GM18511 (cell line): Measurements from ENCODE around the gene NLRX1.
"Not testable (repeated sequence)": the region's sequence is repeated elsewhere in the genome, so short reads cannot be mapped to it uniquely, and the experiment has no call there.

Experiments
- ATAC-seq: cut with Tn5 transposase; IDR thresholded peaks from one replicate; pipeline ENCODE4 v1.9.1; 2021; ENCODE audit warnings: mild to moderate bottlenecking, moderate library complexity; ENCODE audit not compliant: unreplicated experiment

NLRX1 gene

DNA sequence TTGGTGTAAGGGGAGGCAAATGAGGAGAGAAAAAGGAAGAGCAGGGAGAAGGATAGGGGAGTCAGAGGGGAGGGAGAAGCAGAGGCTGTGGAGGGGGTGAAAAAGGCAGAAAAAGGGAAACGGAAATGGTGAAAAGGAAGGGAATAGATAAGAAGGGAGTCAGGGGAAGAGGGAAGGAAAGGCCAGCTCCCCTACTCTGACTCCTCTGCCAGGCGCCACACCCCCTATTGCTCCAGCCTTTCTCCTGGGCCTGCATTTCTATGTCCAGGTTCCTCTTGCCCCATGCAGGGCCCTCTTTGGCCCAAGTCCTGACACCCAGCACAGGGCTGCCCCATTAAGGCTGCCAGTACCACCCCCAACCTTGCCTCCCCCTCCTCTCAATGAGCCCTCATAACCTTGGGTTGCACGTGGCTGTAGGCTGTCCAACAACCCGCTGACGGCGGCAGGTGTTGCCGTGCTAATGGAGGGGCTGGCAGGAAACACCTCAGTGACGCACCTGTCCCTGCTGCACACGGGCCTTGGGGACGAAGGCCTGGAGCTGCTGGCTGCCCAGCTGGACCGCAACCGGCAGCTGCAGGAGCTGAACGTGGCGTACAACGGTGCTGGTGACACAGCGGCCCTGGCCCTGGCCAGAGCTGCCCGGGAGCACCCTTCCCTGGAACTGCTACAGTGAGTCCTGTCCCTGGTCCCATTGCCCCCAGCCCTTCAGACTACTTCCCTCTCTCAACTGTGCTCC is 13.3 kb downstream of the NLRX1 start:
- no peak for ATAC-seq

GRCh38 chr11:119184399-119184798 is 15.9 kb downstream of the NLRX1 start:
- ATAC-seq: not testable (repeated sequence)

GRCh38 chr11:119185981-119186634 is 17.6 kb downstream of the NLRX1 start:
- no peak for ATAC-seq

DNA sequence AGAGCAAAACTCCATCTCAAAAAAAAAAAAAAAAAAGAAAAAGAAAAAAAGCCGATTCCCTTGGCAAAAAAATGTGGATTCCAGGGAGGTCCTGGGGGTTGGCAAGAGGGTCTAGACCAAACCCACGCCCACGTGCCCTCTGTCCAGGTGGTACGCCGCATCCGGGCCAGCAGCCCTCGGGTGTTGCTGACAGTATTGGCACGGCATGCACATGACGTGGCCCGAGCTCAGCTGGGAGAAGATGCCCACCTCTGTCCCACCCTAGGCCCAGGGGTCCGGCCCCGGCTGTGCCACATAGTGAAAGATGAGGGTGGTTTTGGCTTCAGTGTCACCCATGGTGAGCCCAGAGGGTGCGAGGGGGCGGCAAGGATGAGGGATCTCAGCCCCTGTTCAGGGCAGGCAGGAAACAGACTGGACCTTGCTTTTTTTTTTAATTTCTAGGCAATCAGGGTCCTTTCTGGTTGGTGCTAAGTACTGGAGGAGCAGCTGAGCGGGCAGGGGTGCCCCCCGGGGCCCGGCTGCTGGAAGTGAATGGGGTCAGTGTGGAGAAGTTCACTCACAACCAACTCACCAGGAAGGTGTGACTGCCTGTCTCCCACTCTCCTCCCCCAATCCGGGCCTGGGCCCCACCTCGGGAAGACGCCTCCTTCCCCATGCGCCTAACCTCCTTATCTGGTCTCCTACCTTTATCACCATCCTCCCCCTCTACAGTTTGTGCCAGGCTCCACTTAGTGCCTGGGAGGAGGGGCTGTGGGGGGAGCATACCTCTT is 18.8 kb downstream of the NLRX1 start:
- no peak for ATAC-seq

DNA sequence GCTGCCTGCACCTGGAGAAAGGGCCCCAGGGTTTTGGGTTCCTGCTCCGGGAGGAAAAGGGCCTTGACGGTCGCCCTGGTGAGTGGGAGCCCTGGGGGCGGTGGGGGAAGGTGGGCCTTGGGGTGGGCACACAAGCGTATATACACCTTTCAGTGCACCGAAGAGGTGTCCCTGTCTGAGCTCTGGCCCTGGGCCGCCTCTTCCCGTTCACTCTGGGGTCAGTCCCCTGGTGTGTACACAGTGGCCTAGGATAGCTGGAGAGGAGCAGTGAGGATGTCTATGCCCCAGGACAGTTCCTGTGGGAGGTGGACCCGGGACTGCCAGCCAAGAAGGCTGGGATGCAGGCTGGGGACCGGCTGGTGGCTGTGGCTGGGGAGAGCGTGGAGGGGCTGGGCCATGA is 19.5 kb downstream of the NLRX1 start:
- no peak for ATAC-seq

- no peak for ATAC-seq
Measured at GRCh38 chr11:119188887-119189286, 20.4 kb downstream of the NLRX1 start.

DNA sequence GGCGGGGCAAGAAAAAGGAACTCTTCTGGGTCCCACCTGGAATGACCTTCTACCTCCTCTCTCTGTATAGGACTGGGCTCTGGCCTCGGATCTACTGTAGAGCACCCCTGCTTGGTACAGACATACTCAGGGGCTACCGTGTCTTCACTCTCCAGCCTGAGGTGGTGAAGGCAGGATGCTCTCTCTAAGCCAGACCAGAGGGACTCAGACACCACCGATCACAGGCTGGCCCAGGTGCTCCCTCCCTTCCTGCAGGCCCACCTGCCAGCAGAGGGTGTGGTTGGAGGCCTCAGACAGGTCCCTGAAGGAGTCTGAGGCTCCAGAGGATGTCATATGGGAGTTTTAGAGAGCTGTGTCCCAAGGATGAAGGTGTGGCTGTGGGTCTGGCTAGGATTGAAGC is 20.9 kb downstream of the NLRX1 start:
- ATAC-seq: no peak

DNA sequence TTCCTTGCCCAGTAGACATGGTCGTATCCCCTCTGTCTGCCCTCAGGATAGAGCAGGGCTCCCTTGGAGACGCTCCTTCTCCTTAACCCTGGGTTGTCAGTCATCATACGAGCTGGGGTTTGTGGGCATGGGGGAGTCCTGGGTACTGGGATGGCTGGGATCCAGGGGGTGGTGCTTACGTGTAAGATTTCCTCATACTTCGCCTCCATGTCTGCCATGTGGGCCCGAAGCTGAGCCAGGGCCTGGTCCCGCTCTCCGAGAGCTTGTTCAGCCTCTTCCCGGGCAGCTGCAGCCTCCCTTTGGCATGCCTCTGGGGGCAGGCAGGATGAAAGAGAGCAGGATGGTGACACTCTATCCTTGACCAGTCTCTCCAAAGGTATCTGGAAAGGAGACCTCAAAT is 22.0 kb downstream of the NLRX1 start:
- no peak for ATAC-seq

DNA sequence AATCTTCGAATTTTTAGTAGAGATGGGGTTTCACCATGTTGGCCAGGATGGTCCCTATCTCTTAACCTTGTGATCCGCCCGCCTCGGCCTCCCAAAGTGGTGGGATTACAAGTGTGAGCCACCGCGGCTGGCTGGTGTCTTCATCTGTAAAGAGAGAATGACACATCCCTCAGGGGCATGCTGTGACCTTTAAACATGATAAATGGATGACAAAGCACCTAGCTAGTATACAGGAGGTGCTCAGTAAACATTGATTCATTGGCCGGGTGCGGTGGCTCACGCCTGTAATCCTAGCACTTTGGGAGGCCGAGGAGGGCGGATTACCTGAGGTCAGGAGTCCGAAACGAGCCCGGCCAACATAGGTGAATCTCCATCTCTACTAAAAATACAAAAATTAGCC is 22.7 kb downstream of the NLRX1 start:
- not testable (repeated sequence) for ATAC-seq

DNA sequence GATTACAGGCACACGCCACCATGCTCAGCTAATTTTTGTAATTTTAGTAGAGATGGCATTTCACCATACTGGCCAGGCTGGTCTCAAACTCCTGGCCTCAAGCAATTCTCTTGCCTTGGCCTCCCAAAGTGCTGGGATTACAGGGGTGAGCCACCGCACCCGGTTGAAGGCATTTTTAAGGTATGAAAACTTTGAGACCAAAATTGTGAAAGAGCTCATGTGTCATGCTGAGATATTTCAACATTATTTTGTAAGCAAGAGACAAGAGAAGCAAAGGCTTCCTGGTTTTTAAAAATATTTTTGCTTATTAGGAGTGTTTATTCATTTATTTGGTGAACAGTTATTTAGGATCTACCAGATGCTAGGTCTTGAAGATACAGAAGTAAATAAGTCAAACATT is 23.6 kb downstream of the NLRX1 start:
- ATAC-seq: no peak

GRCh38 chr11:119193001-119193400 is 24.5 kb downstream of the NLRX1 start:
- no peak for ATAC-seq

- no peak for ATAC-seq
Measured at GRCh38 chr11:119193626-119194025, 25.1 kb downstream of the NLRX1 start.

GRCh38 chr11:119194811-119195440 is 26.4 kb downstream of the NLRX1 start:
- no peak for ATAC-seq

GRCh38 chr11:119195680-119196079 is 27.2 kb downstream of the NLRX1 start:
- no peak for ATAC-seq

- no peak for ATAC-seq
Measured at GRCh38 chr11:119196833-119197483, 28.4 kb downstream of the NLRX1 start.

DNA sequence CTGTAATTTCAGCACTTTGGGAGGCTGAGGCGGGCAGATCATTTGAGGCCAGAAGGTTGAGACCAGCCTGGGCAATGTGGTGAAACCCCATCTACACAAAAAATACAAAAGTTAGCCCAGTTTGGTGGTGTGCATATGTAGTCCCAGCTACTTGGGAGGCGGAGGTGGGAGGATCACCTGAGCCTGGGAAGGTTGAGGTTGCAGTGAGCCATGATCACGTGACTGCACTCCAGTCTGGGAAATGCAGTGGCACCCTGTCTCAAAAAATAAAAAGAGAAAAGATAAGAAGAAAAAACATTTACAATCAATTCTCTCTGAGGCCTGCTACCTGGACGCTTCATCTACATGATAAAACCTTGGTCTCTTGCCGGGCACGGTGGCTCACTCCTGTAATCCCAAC is 30.4 kb downstream of the NLRX1 start:
- no peak for ATAC-seq

DNA sequence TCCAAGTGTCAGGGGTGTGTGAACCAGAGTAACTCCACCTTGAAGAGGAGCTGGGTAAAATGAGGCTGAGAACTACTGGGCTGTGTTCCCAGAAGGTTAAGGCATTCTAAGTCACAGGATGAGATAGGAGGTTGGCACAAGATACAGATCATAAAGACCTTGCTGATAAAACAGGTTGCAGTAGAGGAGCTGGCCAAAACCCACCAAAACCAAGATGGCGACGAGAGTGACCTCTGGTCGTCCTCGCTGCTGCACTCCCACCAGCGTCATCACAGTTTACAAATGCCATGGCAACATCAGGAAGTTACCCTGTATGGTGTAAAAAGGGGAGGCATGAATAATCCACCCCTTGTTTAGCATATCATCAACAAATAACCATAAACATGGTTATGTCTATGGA is 32.7 kb downstream of the NLRX1 start:
- ATAC-seq: not testable (repeated sequence)

- no peak for ATAC-seq
Measured at GRCh38 chr11:119202554-119202953, 34.0 kb downstream of the NLRX1 start.

DNA sequence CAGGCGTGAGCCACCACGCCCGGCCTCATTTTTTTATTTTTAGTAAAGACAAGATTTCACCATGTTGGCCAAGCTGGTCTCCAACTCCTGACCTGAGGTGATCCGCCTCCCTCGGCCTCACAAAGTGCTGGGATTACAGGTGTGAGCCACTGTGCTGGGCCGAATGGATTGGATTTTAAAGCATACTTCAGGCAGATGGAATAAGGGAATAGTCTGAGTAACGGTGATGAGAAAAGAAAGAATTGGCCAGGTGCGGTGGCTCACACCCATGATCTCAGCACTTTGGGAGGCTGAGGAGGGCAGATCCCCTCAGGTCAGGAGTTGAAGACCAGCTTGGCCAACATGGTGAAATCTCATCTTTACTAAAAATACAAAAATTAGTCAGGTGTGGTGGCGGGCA is 35.5 kb downstream of the NLRX1 start:
- ATAC-seq: no peak

- ATAC-seq: no peak
Measured at GRCh38 chr11:119205080-119205479, 36.6 kb downstream of the NLRX1 start.
